Lower leg skin (tissue), 3 donors: ENCODE results near the gene SLK.

Experiments used
- POLR2A ChIP-seq, 2 donors: fragments of 450-650 bp; IDR thresholded peaks; one replicate each; pipeline ENCODE4 v1.6.1; 2016 to 2017; ENCODE audit warnings: antibody characterized with exemption in 2 of 2, mild to moderate bottlenecking in 1 of 2, moderate library complexity in 1 of 2
- TF ChIP-seq, protein P1 (sequence below), 3 donors: fragments of 450-650 bp; IDR thresholded peaks; one replicate each; pipeline ENCODE4 v1.5.1; 2016; ENCODE audit warnings: antibody characterized with exemption in 3 of 3, mild to moderate bottlenecking in 3 of 3, moderate library complexity in 2 of 3

DNA sequence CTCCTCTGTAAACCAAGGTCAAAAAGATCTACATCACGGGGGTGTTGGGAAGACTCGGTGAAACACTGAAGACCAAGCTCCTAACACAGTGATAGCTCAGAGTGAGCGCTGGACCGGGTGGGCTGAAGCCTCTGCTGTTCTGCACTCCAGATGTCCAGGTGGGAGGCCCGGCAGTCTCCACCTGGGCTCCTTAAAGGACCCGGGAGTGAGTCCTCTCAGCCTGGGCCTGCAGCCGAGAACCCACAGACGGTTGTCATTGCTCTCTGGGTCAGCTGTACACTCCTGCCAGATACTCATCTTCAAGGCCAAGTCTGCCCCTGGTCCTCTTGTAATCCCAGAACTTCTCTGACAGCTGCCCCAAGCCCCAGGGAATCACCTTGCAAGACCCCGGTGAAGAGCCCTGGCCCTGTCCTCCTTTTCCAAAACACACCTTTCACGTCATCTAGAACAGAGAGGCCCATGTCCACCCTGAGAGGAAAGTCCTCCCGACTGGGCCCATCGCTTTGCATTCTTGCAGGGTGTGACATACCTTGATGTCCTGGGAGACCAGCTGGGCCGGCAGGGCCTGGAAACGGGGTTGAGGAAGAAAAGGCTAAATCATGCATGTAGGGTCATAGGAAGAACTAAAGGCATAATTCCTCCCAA is 75.1 kb downstream of the SLK start:
- TF ChIP-seq, protein P1, sequence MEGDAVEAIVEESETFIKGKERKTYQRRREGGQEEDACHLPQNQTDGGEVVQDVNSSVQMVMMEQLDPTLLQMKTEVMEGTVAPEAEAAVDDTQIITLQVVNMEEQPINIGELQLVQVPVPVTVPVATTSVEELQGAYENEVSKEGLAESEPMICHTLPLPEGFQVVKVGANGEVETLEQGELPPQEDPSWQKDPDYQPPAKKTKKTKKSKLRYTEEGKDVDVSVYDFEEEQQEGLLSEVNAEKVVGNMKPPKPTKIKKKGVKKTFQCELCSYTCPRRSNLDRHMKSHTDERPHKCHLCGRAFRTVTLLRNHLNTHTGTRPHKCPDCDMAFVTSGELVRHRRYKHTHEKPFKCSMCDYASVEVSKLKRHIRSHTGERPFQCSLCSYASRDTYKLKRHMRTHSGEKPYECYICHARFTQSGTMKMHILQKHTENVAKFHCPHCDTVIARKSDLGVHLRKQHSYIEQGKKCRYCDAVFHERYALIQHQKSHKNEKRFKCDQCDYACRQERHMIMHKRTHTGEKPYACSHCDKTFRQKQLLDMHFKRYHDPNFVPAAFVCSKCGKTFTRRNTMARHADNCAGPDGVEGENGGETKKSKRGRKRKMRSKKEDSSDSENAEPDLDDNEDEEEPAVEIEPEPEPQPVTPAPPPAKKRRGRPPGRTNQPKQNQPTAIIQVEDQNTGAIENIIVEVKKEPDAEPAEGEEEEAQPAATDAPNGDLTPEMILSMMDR (IDR thresholded peaks at IDR 0.05): no peak
- TF ChIP-seq POLR2A (IDR thresholded peaks at IDR 0.05): no peak
